ENCODE data around the gene LRP6. TPM values are rescaled to one million over a fixed set of nuclear protein-coding genes. Genes with fewer than 3 reads are reported as not detected.

LRP6 gene
- total and polyA plus RNA-seq, 10 of the 15 experiments (the other 5 are each of a cell fraction or from before 2014, with no cell fraction given): 1.5 to 14.9 (median 6.1) TPM

GRCh38 chr12:12217018-12217359 is 49.9 kb downstream of the LRP6 start:
- ATAC-seq (no peak), FAIRE-seq (no peak), DNase-seq (ENCODE audit: low read depth, low spot score) (no peak)
- Histone ChIP-seq H3K36me3 (ENCODE audit: control insufficient read depth in 2 of 2, insufficient read depth in 2 of 2, low read length in 1 of 2) (no peaks in the 10 kb centered on the region), H4K20me1 (ENCODE audit: control insufficient read depth, insufficient read depth) (no peaks in the 10 kb centered on the region), H3K4me2 (ENCODE audit: control insufficient read depth, insufficient read depth) (no peak overlapping the region), H2AFZ (ENCODE audit: control insufficient read depth, low read depth, low read length) (no peak overlapping the region), H3K27me3 (replicated peaks in 1 of 2; ENCODE audit: control insufficient read depth in 2 of 2, insufficient read depth in 2 of 2, low read length in 1 of 2) (no peaks in the 10 kb centered on the region), H3K9me3 (replicated peaks; ENCODE audit: control insufficient read depth, insufficient read depth, low read length) (no peaks in the 10 kb centered on the region; the same call in 2 of the 3 replicates), H3K27ac (ENCODE audit: control insufficient read depth, insufficient read depth) (no peak overlapping the region; the same call in 1 of the 2 replicates), H3K4me1 (ENCODE audit: control insufficient read depth, insufficient read depth, low read length) (peaks cover 3% of the 10 kb centered on the region), H3K79me2 (ENCODE audit: control insufficient read depth, insufficient read depth, low read length) (peaks cover 3% of the 10 kb centered on the region), H3K9ac (ENCODE audit: control insufficient read depth, insufficient read depth, low read length) (no peak overlapping the region), H3K4me3 (no peak overlapping the region)
- ChIA-PET SMC1A (ENCODE audit: uncharacterized antibody, unreplicated experiment) (interaction anchor here (0.8 to 1.3 kb wide), 2 partner anchors 37 to 45 kb away, joined by 3 to 5 read pairs; no protein-coding TSS in a partner anchor), RAD21 (ENCODE audit: unreplicated experiment) (no interaction called here), POLR2A (interaction anchor here (0.7 kb wide), 1 partner anchor 20 kb away, joined by 3 read pairs; no protein-coding TSS in a partner anchor), CTCF (interaction anchor here (0.7 kb wide), 1 partner anchor 101 kb away, joined by 3 read pairs; no protein-coding TSS in a partner anchor)
- intact Hi-C loops (cut with micrococcal nuclease; ENCODE audit: unreplicated experiment): loop anchor here (5.0 kb wide), 1 partner anchor 45 kb away; no protein-coding TSS in a partner anchor
- BruUV-seq (replicated peaks): no TSS peak
- 96% methylated on average over 5 of the region's 5 CpGs for WGBS (ENCODE audit: insufficient coverage, insufficient replicate concordance, low lambda C conversion rate, missing lambda C conversion rate)
- in situ Hi-C loops (cut with MboI): no loop called here
- TF ChIP-seq RFX5 (IDR thresholded peaks at IDR 0.05; ENCODE audit: low read depth, low read length): no peak
- no peak for TF ChIP-seq EGR1 (IDR thresholded peaks at IDR 0.05; ENCODE audit: borderline replicate concordance in 1 of 2, low read depth in 2 of 2, low read length in 2 of 2)
- TF ChIP-seq ZNF592 (IDR thresholded peaks at IDR 0.05): no peak
- no peak for TF ChIP-seq MYB (IDR thresholded peaks at IDR 0.05; ENCODE audit: borderline replicate concordance, low read depth, low read length)
- TF ChIP-seq ZSCAN29 (IDR thresholded peaks at IDR 0.05): no peak
- TF ChIP-seq PKNOX1 (IDR thresholded peaks at IDR 0.05): no peak
- no peak for TF ChIP-seq TCF7 (IDR thresholded peaks at IDR 0.05; ENCODE audit: borderline replicate concordance)
- no peak for TF ChIP-seq E2F4 (IDR thresholded peaks at IDR 0.05; ENCODE audit: low read depth, low read length)
- TF ChIP-seq TCF12 (IDR thresholded peaks at IDR 0.05; ENCODE audit: low read depth, low read length): no peak
- TF ChIP-seq ELK1 (IDR thresholded peaks at IDR 0.05; ENCODE audit: low read depth, low read length): no peak
- no peak for TF ChIP-seq RAD51 (IDR thresholded peaks at IDR 0.05)
- TF ChIP-seq CREM (IDR thresholded peaks at IDR 0.05; ENCODE audit: low read depth): no peak
- no peak for TF ChIP-seq FOXM1 (IDR thresholded peaks at IDR 0.05; ENCODE audit: low read depth, low read length)
- no peak for TF ChIP-seq ZNF384 (IDR thresholded peaks at IDR 0.05; ENCODE audit: borderline replicate concordance, low read depth, low read length)
- TF ChIP-seq BHLHE40 (IDR thresholded peaks at IDR 0.05; ENCODE audit: borderline replicate concordance in 1 of 2, low read depth in 2 of 2, low read length in 1 of 2): no peak

Data from GM12878 (cell line).